Pancreas (tissue), 10 donors: Measurements from ENCODE around the gene RCVRN. TPM values are rescaled to one million over a fixed set of nuclear protein-coding genes. Genes with fewer than 3 reads are reported as not detected.

Experiments
- ATAC-seq, 4 donors: fragments of 200-7000 bp; cut with Tn5 transposase; one replicate each; pipeline versions ENCODE4 v1.8.0 to v1.9.1; 2020; ENCODE audit warnings: mild to moderate bottlenecking in 4 of 4, moderate library complexity in 4 of 4
- DNase-seq, 6 donors: peaks; one replicate each; pipeline ENCODE4 v3.0.0-alpha.2; 2020
- FAIRE-seq: peaks from 2 replicates; lab custom pipeline; 2012; peaks lifted over from hg19 to GRCh38; lab: Jason Lieb, UNC
- H3K27ac ChIP-seq, 4 donors: fragments of 200-600 bp; sonication (generic); 1 replicate in 3 of 4; 2 replicates in 1 of 4; pipeline versions ENCODE4 v1.5.0 to v1.8.0; 2020
- H3K27me3 ChIP-seq, 4 donors: fragments of 200-600 bp; one replicate each; pipeline ENCODE4 v1.8.0; 2021
- H3K36me3 ChIP-seq, 3 donors: fragments of 200-600 bp; sonication (generic) in 1 of 3; one replicate each; pipeline versions ENCODE4 v1.5.0 to v1.8.0; 2020 to 2021
- H3K4me1 ChIP-seq, 3 donors: fragments of 200-600 bp; one replicate each; pipeline ENCODE4 v1.8.0; 2021
- H3K4me3 ChIP-seq, 4 donors: fragments of 200-600 bp; sonication (generic) in 2 of 4; one replicate each; pipeline versions ENCODE4 v1.5.0 to v1.8.0; 2020 to 2021
- H3K9me3 ChIP-seq, 4 donors: fragments of 200-600 bp; one replicate each; pipeline ENCODE4 v1.8.0; 2021
- CTCF ChIP-seq, 4 donors: fragments of 200-600 bp; sonication (generic) in 3 of 4; IDR thresholded peaks; one replicate each; pipeline versions ENCODE4 v1.5.0 to v1.8.0; 2021; ENCODE audit warnings: antibody characterized with exemption in 4 of 4
- WGBS, 2 donors: extraction: QIAGEN DNeasy Blood & Tissue Kit; methylation state at CpG; one replicate each; pipeline ENCODE4 v1.1.7; 2013; 5-methylcytosine and 5-hydroxymethylcytosine counted together
- intact Hi-C, 3 donors: fragments of 100-400 bp; cut with DNase I; formaldehyde crosslinking; loops; one replicate each; pipeline versions ENCODE4 v1.11.1 to v1.14.2; 2022
- polyA plus RNA-seq, 2 donors: library from polyadenylated mRNA; stranded (reverse); fragments of 200-250 nt; gene quantifications; one replicate each; pipeline ENCODE4 v1.2.3, GENCODE V29; 2013
- total RNA-seq, 6 donors: library from RNA; stranded (reverse); fragmentation: NEBNext Ultra II Directional in 4 of 6; extraction: Animal tissue kit (Norgen Biotek cat#: 25700) in 4 of 6; gene quantifications; one replicate each; pipeline versions ENCODE4 v1.2.1 to v1.2.4, GENCODE V29; 2021 to 2023
- donor health status: healthy with polysubstance abuse.
- donor health status: DM: no; HTN: no; CAD: no; lungs with moderate emphysema.
- donor health status: DM: no; HTN: no; CAD: no.
- donor health status: control.
- donor health status: control.
- donor health status: Bipolar disorder and iron deficiency.
- donor health status: DM: yes; HTN: yes; CAD: no.
- donor health status: DM: no; HTN: no; CAD: no.
- donor health status: DM: no; HTN: no; CAD: no.
- donor health status: DM: yes; HTN: yes; CAD: no.

Gene RCVRN
- total and polyA plus RNA-seq, 8 donors = 0.26 to 0.30 TPM; not detected in 6

GRCh38 chr17:9899280-9900043 lies 5.6 kb downstream of the RCVRN start:
- Histone ChIP-seq H3K4me1 (no peaks in the 10 kb centered on the region), H3K9me3 (no peaks in the 10 kb centered on the region), H3K27me3 (no peaks in the 10 kb centered on the region), H3K36me3 (no peaks in the 10 kb centered on the region), H3K27ac (no peak overlapping the region), H3K4me3 (no peak overlapping the region)
- TF ChIP-seq CTCF (IDR thresholded peaks at IDR 0.05) = no peak
- FAIRE-seq = no peak
- ATAC-seq = peak in 2 of 4 donors; percentile 18 to 60
- DNase-seq = peak in 2 of 6 donors; percentile 8 to 14
- intact Hi-C loops = no loop called here
- 56 to 66% methylated on average over 21 of the region's 21 CpGs for WGBS, 2 donors

- H3K27ac ChIP-seq = no peak overlapping the region
- no peaks in the 10 kb centered on the region for H3K36me3 ChIP-seq
- no peaks in the 10 kb centered on the region for H3K9me3 ChIP-seq
- FAIRE-seq (no peak), ATAC-seq (no peak), DNase-seq (no peak)
- no peaks in the 10 kb centered on the region for H3K27me3 ChIP-seq
- no peak for TF ChIP-seq CTCF (IDR thresholded peaks at IDR 0.05)
- WGBS, 2 donors = 65 to 79% methylated on average over 8 of the region's 8 CpGs
- no peaks in the 10 kb centered on the region for H3K4me1 ChIP-seq
- intact Hi-C loops = no loop called here
- no peak overlapping the region for H3K4me3 ChIP-seq
Measured at GRCh38 chr17:9898812-9899211, 6.3 kb downstream of the RCVRN start.

- FAIRE-seq (no peak), DNase-seq (no peak), ATAC-seq (no peak)
- H3K4me3 ChIP-seq = no peak overlapping the region
- no peaks in the 10 kb centered on the region for H3K9me3 ChIP-seq
- intact Hi-C loops = no loop called here
- no peak overlapping the region for H3K27ac ChIP-seq
- no peak for TF ChIP-seq CTCF (IDR thresholded peaks at IDR 0.05)
- H3K27me3 ChIP-seq = no peaks in the 10 kb centered on the region
- H3K4me1 ChIP-seq = no peaks in the 10 kb centered on the region
- H3K36me3 ChIP-seq = no peaks in the 10 kb centered on the region
- 49 to 64% methylated on average over 13 of the region's 13 CpGs for WGBS, 2 donors
Measured at GRCh38 chr17:9897372-9897968, 7.6 kb downstream of the RCVRN start.

- ATAC-seq = no peak
- Histone ChIP-seq H3K27ac (no peak overlapping the region), H3K4me1 (no peaks in the 10 kb centered on the region), H3K4me3 (no peak overlapping the region), H3K27me3 (no peaks in the 10 kb centered on the region), H3K36me3 (no peaks in the 10 kb centered on the region), H3K9me3 (no peaks in the 10 kb centered on the region)
- TF ChIP-seq CTCF (IDR thresholded peaks at IDR 0.05) = no peak
- DNase-seq = no peak
- no peak for FAIRE-seq
- intact Hi-C loops = no loop called here
Measured at GRCh38 chr17:9895923-9896322, 9.1 kb downstream of the RCVRN start.

GRCh38 chr17:9894231-9894630 lies 10.8 kb downstream of the RCVRN start:
- Histone ChIP-seq H3K27me3 (no peaks in the 10 kb centered on the region), H3K36me3 (no peaks in the 10 kb centered on the region), H3K4me1 (no peaks in the 10 kb centered on the region), H3K27ac (no peak overlapping the region), H3K4me3 (no peak overlapping the region), H3K9me3 (no peaks in the 10 kb centered on the region)
- 75 to 82% methylated on average over 3 of the region's 3 CpGs for WGBS, 2 donors
- ATAC-seq = no peak
- no peak for FAIRE-seq
- no peak for TF ChIP-seq CTCF (IDR thresholded peaks at IDR 0.05)
- intact Hi-C loops = no loop called here
- DNase-seq = no peak
